Upper lobe of left lung (tissue), 6 donors: ENCODE measurements around the gene KRTAP5-7. TPM values are rescaled to one million over a fixed set of nuclear protein-coding genes. Genes with fewer than 3 reads are reported as not detected.
A peak's percentile ranks its signal among the peaks of the same experiment; 100 is the strongest.

Experiments used
- ATAC-seq, 2 donors: fragments of 200-7000 bp; cut with Tn5 transposase; one replicate each; pipeline ENCODE4 v1.9.1; 2022; ENCODE audit warnings: mild to moderate bottlenecking in 2 of 2, moderate library complexity in 2 of 2; ENCODE audit not compliant: low FRiP score in 2 of 2
- DNase-seq, 2 donors: peaks; one replicate each; pipeline ENCODE4 v3.0.0-alpha.2; 2019 to 2020
- H3K27ac ChIP-seq, 4 donors: fragments of 200-600 bp; sonication (generic); one replicate each; pipeline ENCODE4 v1.5.1; 2016 to 2019
- H3K27me3 ChIP-seq, 4 donors: fragments of 200-600 bp; sonication (generic); one replicate each; pipeline ENCODE4 v1.5.1; 2017 to 2019
- H3K36me3 ChIP-seq, 4 donors: fragments of 200-600 bp; sonication (generic); one replicate each; pipeline ENCODE4 v1.5.1; 2016 to 2019
- H3K4me1 ChIP-seq, 4 donors: fragments of 200-600 bp; sonication (generic); one replicate each; pipeline ENCODE4 v1.5.1; 2018 to 2019
- H3K4me3 ChIP-seq, 4 donors: fragments of 200-600 bp; sonication (generic); one replicate each; pipeline ENCODE4 v1.5.1; 2017 to 2019; ENCODE audit warnings: mild to moderate bottlenecking in 2 of 4, moderate library complexity in 1 of 4
- H3K9me3 ChIP-seq, 4 donors: fragments of 200-600 bp; sonication (generic); one replicate each; pipeline ENCODE4 v1.5.1; 2018 to 2019
- EP300 ChIP-seq, 4 donors: sonication (generic); formaldehyde crosslinking; IDR thresholded peaks; one replicate each; pipeline ENCODE4 v1.5.1; 2017; ENCODE audit warnings: antibody characterized with exemption in 4 of 4, control low read depth in 2 of 4
- POLR2A ChIP-seq, 4 donors: fragments of 450-650 bp; IDR thresholded peaks; one replicate each; pipeline ENCODE4 v1.5.1; 2016 to 2017; ENCODE audit warnings: antibody characterized with exemption in 4 of 4, mild to moderate bottlenecking in 2 of 4
- POLR2AphosphoS5 ChIP-seq, 2 donors: sonication (generic); formaldehyde crosslinking; IDR thresholded peaks; one replicate each; pipeline ENCODE4 v1.5.1; 2017; ENCODE audit warnings: antibody characterized with exemption in 2 of 2
- WGBS, 2 donors: methylation state at CpG; one replicate each; pipeline ENCODE4 v1.1.5; 2017 to 2018; 5-methylcytosine and 5-hydroxymethylcytosine counted together
- total RNA-seq, 6 donors: library from RNA; depleted of rRNA in 4 of 6; stranded (reverse); fragments of >200 nt in 4 of 6; gene quantifications; one replicate each; pipeline versions ENCODE4 v1.1.0 to v1.2.1, GENCODE V29; 2016 to 2021
- TF ChIP-seq, protein P1 (sequence below), 6 experiments: fragments of 450-650 bp in 4 of 6; fragments of 200-600 bp in 2 of 6; sonication (generic) in 2 of 6; IDR thresholded peaks; one replicate each; pipeline ENCODE4 v1.5.1; 2016 to 2019; ENCODE audit warnings: antibody characterized with exemption in 6 of 6
- donor health status: DM: no; HTN: no; CAD: no; lungs with moderate emphysema.
- donor health status: DM: no; HTN: yes; CAD: no; lungs with severe emphysema.

KRTAP5-7 gene
- total RNA-seq, 6 donors from 2014 or later: 0.20 to 0.98 TPM; not detected in 4

DNA sequence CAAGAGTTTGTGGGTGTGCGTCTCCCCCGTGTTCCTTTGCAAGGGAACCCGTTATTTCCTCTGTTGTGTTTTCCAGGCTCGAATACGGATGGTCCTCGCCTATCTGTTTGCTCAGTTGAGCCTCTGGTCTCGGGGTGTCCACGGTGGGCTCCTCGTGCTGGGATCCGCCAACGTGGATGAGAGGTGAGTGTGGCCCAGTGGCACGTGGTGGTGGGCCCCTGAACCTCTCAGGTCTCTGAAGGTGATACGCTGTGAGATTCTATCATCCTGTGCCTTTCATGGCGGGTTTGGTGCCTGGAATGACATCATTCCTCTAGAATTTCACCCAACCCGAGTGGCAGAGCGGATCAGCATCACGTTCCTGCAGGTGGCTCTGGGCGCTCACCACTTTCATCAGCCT lies 41.6 kb upstream of the KRTAP5-7 start:
- Histone ChIP-seq H3K36me3 (peaks cover 15 to 78% (median 64%) of the 10 kb centered on the region in 4 donors), H3K9me3 (no peaks in the 10 kb centered on the region), H3K27ac (no peak overlapping the region), H3K4me3 (no peak overlapping the region), H3K4me1 (peaks cover 0 to 14% (median 10%) of the 10 kb centered on the region in 4 donors), H3K27me3 (no peaks in the 10 kb centered on the region)
- ATAC-seq (no peak), DNase-seq (no peak)
- TF ChIP-seq POLR2AphosphoS5 (IDR thresholded peaks at IDR 0.05): no peak
- TF ChIP-seq, protein P1, sequence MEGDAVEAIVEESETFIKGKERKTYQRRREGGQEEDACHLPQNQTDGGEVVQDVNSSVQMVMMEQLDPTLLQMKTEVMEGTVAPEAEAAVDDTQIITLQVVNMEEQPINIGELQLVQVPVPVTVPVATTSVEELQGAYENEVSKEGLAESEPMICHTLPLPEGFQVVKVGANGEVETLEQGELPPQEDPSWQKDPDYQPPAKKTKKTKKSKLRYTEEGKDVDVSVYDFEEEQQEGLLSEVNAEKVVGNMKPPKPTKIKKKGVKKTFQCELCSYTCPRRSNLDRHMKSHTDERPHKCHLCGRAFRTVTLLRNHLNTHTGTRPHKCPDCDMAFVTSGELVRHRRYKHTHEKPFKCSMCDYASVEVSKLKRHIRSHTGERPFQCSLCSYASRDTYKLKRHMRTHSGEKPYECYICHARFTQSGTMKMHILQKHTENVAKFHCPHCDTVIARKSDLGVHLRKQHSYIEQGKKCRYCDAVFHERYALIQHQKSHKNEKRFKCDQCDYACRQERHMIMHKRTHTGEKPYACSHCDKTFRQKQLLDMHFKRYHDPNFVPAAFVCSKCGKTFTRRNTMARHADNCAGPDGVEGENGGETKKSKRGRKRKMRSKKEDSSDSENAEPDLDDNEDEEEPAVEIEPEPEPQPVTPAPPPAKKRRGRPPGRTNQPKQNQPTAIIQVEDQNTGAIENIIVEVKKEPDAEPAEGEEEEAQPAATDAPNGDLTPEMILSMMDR (IDR thresholded peaks at IDR 0.05): no peak
- TF ChIP-seq POLR2A (IDR thresholded peaks at IDR 0.05): no peak
- TF ChIP-seq EP300 (IDR thresholded peaks at IDR 0.05): no peak
- 95% methylated on average over 18 of the region's 18 CpGs for WGBS, 2 donors

DNA sequence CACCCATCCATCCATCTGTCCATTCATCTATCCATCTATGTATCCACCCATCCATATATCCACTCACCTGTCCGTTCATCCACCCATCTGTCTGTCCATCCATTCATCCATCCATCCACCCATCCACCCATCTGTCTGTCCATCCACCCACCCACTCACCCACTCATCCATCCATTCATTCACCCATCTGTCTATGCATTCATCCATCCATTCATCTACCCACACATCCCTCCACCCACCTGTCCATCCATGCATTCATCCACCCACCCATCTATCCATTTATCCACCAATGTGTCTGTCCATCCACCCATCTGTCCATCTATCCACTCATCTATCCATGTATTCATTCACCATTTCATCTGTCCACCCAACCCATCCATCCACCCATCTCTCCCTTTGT lies 40.7 kb upstream of the KRTAP5-7 start:
- no peak overlapping the region for H3K27ac ChIP-seq
- TF ChIP-seq EP300 (IDR thresholded peaks at IDR 0.05) (no peak), POLR2AphosphoS5 (IDR thresholded peaks at IDR 0.05) (no peak), POLR2A (IDR thresholded peaks at IDR 0.05) (no peak)
- TF ChIP-seq, protein P1 (IDR thresholded peaks at IDR 0.05): no peak
- H3K9me3 ChIP-seq: no peaks in the 10 kb centered on the region
- 95 to 98% methylated on average over 1 of the region's 1 CpG for WGBS, 2 donors
- DNase-seq: no peak
- peaks cover 0 to 14% (median 10%) of the 10 kb centered on the region in 4 donors for H3K4me1 ChIP-seq
- H3K36me3 ChIP-seq: peaks cover 21 to 78% (median 64%) of the 10 kb centered on the region in 4 donors
- ATAC-seq: no peak
- H3K4me3 ChIP-seq: no peak overlapping the region
- no peaks in the 10 kb centered on the region for H3K27me3 ChIP-seq

DNA sequence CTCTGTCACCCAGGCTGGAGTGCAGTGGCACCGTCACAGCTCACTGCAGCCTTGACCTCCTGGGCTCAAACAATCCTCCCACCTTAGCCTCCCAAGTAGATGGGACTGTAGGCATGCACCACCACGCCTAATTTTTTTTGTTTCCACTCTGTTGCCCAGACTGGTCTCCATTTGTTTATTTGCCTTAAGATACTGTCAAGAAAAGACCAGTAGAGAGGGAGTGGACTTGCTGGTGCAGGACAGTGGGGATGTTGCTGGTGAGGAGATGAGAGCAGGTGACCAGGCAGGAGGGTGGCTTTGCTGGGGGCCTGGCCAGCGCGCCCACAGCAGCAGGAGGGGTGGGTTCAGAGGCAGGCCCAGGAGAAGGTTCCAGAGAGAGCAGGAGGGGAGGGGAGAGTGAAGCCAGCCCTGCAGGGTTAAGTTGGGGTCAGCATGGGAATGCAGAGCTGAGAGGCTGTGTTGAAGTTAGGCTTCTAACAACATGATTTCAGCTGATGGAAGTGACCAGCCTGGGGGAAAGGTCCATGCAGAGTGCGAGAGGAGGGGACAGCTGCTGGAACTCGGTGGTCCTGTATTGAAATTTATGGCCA lies 38.3 kb upstream of the KRTAP5-7 start:
- H3K27ac ChIP-seq: peak overlapping the region in 3 of 4 donors; percentile 2 to 49 (median 49)
- no peak overlapping the region for H3K4me3 ChIP-seq
- H3K36me3 ChIP-seq: peaks cover 17 to 77% (median 60%) of the 10 kb centered on the region in 4 donors
- DNase-seq: no peak
- TF ChIP-seq, protein P1 (IDR thresholded peaks at IDR 0.05): no peak
- TF ChIP-seq EP300 (IDR thresholded peaks at IDR 0.05): no peak
- TF ChIP-seq POLR2A (IDR thresholded peaks at IDR 0.05): no peak
- no peak for TF ChIP-seq POLR2AphosphoS5 (IDR thresholded peaks at IDR 0.05)
- WGBS, 2 donors: 71 to 77% methylated on average over 6 of the region's 6 CpGs
- H3K4me1 ChIP-seq: peaks cover 0 to 14% (median 10%) of the 10 kb centered on the region in 4 donors
- H3K9me3 ChIP-seq: no peaks in the 10 kb centered on the region
- no peaks in the 10 kb centered on the region for H3K27me3 ChIP-seq
- ATAC-seq: no peak

DNA sequence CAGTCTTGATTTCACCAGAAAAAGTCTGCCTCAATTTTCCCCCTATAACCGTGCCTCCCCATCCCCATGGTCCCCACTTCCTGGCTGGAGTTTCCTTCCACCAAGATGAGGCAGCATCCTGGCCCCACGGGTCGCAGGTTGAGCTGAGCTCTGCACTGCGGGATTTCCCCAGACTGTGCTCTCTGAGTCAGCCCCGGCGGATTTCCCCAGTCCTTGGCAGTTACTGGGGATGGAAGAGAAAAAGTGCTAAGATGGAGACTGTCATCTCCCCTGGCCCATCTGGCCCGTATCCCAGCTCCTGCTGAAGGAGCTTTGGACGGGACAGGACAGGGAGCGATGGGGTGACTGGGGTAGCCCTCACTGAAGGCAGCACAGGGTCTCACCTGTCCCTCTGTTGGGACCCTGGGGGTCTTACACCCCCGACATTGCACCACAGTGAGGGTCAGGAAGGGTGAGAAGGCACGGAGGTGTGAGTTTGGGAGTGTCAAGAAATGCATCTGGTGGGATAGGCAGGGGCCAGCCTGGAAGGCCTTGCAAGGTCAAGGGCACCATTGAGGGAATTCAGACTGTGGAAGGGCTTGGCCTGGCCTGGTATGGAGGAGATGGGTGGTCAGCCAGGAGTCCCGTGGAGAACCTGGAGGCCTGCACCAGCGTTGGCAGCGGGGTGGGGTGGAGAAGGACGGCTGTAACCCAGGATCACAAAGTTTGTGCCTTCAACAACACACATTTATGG lies 37.6 kb upstream of the KRTAP5-7 start:
- Histone ChIP-seq H3K27ac (peak overlapping the region in 1 of 4 donors; percentile 1), H3K9me3 (no peaks in the 10 kb centered on the region), H3K27me3 (no peaks in the 10 kb centered on the region), H3K4me3 (no peak overlapping the region), H3K36me3 (peaks cover 11 to 76% (median 59%) of the 10 kb centered on the region in 4 donors), H3K4me1 (peaks cover 0 to 14% (median 10%) of the 10 kb centered on the region in 4 donors)
- TF ChIP-seq, protein P1 (IDR thresholded peaks at IDR 0.05): no peak
- TF ChIP-seq EP300 (IDR thresholded peaks at IDR 0.05) (no peak), POLR2AphosphoS5 (IDR thresholded peaks at IDR 0.05) (no peak), POLR2A (IDR thresholded peaks at IDR 0.05) (no peak)
- WGBS, 2 donors: 64 to 78% methylated on average over 12 to 15 of the region's 15 CpGs
- DNase-seq: no peak
- no peak for ATAC-seq
